HG02852 (cell line): Measurements from ENCODE around the gene AMBP.

ENCODE experiments used
- ATAC-seq: cut with Tn5 transposase; IDR thresholded peaks from one replicate; pipeline ENCODE4 v1.9.1; 2021; ENCODE audit warnings: mild to moderate bottlenecking, moderate library complexity; ENCODE audit not compliant: unreplicated experiment

AMBP gene

DNA sequence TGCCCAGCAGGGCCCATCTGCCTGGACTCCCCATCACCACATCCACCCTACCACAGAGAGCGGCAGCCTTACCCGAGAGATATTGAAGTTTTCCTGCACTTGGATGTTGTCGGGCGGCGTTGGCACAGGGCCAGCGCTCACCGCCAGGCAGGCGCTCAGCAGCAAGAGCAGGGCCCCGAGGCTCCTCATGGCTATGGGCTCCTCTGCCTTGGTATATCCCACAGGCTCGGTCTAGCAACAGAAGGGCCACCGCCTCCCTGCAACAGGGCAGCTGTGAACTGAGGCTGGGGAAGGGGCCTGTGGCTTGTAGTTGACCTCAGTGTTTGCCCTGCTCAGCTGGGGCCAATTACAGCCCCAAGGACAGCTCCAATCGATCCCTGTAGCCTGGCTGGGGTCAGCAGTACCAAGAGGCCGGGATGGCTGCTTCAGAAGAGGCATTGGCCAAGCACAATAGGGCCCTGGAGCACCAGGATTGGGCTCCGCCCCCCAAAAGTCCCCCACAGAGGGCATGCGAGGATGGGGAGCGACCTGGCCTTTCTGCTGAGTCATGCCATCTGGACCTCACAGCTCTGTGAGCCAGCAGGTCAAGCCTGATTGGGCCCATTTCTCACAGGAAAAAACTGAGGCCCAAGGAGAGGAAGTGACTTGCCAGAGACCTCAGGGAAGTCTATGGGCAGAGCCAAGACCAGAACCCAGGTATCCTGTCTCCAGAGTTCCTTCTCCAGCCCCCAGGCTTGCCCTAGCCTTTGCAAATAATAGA, at the start of gene AMBP:
TSS of gene AMBP (minus strand) at position 280 of the 760 bp plus-strand sequence. CDS start at position 189, 91 bp downstream.
- ATAC-seq = no peak

DNA sequence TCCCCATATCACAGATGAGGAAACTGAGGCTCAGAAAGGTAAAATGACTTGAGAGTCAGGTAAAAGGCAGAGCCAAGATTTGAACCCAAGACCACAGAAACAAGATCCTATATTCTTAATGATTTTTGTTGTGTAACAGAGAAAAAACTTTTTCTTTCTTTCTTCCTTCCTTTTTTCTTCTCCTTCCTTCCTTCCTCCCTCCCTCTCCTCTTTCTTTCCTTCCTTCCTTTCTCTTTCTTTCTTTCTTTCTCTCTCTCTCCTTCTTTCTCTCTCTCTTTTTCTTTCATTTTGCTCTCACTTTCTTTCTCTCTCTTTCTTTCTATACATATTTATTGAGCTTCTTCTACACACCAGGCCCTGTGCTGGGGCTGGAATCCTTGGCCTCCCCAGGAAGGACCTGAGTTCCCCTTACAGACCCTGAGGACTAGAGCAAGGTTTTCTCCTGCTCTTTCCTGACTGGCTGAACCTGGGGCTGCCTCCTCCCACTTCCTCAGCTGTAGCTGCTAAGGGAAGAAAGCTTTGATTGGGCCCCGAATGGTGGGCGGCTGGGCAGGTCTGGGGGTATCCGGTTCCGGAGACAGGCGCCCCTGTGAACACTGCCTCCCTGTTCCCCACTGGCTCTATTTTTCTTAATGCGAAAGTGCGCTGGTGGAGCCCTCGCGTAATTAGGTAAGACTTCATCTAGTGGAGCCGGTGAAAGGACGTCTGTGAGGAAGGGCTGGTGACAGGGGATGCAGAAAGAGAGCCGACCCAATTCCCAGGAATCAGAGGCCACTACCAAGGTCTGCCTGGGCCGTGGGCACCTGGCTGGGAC, 48.4 kb upstream of the AMBP start:
- no peak for ATAC-seq

DNA sequence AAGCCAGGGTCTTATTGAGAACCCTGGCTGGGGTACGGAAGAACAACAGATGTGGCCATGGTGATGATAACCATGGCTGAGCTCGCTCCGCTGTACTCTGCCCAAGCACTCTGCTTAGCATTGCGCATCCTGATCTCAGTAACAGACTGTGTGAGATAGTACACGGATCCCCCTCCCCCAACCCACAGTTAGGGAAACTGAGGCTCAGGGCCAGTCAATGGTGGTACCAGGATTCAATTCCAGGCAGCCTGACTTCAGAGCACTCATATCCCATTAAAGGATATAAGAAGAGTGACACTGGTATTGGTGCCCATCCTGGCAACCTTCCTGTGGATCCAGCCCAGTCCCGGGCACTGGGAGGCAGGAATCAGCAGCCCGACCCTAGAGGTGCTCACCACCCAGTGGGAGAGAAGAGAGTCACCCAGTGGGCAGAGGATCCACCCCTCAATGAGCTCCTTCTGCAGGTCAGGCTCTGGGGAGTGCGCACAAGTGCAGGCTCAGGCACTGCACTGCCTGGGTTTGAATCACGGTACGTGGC, 47.4 kb upstream of the AMBP start:
- ATAC-seq = no peak

DNA sequence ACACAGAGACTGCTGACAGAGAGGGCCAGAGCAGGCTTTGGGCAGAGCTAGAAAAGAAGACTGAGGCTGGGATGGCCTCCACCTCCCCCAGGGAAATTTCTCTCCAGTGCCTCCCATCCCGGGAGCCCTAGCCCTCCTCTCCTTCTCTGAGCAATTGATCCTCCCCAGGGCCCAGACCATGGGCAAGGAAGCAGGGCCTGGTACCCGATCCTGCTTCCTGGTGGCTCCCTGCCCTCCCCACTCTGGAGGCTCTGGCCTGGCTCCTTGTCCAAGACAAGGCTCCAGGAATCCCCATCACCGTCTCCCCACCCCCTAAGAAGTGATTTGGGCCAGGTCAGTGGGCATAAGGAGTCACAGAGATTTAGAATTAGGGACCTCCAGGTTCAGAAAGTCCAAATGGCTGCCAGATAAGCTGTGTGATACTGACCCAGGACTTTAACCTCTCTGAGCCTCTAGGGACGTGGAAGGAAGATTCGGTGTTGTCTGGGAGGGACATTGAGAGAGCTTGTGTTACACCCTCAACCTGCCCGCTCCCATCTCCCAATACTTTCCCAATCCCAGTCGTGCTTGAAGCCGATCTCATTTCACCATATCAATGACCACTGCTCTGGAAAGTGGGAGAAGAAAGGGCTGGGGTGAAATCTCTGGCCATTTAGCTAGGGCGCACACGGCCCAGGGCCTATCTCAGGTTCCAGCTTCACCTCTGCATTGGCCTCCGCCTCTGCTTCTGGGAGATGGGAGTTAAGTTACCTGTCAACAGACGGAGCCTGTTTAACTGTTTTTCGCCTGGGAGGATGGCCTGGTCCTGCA, 46.8 kb upstream of the AMBP start:
- ATAC-seq = no peak

DNA sequence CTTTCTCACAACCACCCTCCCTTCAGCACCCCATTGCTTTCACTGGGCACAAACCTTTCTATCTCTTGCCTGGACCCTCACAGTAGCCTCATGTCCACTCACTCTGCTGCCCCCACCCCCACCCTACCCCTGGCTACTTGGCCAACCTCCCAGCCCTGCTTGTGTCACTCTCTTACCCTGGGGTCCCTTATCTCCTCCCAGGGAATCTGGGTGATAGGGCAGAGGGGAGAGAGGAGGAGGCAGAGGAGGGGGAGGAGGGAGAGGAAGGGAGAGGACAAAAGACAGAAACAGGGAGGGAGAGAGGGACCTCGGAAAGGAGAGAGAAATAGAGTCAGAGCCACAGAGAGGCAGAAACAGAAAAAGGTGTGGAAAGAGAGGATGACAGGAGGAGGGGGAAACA, 46.0 kb upstream of the AMBP start:
- ATAC-seq = no peak

DNA sequence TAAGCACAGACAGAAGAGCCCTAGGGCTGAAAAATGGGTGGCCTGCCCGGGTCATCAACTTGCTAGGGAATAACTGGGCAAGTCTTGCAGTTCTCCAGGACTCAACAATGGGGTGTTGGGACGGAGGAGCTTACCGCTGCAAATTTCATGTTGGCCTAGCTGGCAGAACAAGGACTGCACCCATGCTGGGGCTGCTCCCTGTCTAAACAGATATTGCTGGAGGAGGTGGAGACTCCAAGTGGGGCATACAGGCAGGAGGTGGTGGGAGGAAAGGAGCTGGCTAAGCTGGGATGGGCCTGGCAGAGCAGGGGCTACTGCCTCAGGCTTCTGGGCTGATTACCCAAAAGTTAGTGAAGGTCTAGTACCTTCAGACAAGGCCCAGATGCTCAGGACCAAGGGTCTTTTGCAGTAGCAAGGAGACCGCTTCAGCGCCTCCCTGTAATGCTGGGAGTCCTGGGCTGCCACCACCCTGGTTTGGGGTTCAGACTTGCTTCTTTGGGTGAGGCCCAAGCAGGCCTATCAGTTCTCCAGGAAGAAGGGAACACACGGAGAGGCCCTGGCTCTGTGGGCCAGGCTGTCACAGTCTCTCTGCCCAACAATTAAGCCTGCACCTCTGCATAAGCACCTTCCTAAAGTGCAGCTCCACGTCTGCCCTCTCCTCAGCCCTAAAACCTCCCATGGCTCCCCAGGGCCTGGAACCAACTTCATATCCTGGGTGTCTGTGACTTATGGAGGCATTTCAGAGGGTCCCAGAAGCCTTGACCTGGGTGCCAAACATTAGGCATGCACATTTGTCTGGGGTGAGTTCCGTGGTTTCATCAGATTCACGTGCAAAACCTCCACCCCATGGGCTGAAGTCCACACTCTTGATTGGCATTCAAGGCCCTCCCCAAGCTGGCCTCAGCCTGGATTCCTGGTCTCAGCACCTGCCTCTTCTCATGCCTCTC, 45.2 kb upstream of the AMBP start:
- no peak for ATAC-seq

DNA sequence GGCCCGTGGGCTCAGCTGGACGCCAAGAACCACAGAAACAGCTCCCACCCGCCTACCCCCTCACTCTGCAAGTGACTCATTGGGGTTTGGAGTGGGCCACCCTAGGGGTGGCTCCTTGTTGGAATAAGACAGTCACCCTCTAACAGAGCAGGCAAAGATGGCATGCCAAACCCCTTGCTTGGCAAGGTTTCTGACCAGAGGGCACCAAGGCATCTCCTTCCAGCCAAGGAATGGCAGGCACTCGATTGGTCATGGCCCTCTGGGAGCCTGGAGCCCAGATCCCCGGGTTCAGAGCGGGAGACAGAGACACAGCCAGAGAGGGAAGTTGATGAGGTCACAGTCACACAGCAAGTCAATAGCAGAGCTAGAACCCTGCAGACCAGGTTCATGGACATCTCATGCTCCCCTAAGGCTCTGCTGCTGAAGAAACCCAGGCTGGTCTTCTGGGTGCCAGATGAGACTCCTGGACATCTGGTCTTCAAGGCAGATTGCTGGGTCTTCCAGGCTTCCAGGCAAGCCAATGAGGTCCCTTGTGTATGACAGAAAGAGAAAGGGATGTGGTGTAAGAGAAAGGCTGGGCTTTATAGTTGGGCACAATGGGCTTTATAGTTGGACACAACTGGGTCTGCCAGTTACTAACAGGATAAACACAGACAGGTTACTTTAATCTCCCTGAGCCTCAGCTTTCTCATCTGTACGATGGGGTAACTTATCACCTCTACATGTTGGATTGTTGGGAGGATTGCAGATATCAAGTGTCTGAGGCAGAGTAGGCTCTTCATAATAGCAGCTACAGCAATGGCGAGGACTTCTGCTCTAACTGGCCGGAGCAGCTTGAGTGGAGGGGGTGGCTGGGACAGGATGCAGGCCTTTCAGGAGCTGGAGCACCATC, 44.3 kb upstream of the AMBP start:
- no peak for ATAC-seq

DNA sequence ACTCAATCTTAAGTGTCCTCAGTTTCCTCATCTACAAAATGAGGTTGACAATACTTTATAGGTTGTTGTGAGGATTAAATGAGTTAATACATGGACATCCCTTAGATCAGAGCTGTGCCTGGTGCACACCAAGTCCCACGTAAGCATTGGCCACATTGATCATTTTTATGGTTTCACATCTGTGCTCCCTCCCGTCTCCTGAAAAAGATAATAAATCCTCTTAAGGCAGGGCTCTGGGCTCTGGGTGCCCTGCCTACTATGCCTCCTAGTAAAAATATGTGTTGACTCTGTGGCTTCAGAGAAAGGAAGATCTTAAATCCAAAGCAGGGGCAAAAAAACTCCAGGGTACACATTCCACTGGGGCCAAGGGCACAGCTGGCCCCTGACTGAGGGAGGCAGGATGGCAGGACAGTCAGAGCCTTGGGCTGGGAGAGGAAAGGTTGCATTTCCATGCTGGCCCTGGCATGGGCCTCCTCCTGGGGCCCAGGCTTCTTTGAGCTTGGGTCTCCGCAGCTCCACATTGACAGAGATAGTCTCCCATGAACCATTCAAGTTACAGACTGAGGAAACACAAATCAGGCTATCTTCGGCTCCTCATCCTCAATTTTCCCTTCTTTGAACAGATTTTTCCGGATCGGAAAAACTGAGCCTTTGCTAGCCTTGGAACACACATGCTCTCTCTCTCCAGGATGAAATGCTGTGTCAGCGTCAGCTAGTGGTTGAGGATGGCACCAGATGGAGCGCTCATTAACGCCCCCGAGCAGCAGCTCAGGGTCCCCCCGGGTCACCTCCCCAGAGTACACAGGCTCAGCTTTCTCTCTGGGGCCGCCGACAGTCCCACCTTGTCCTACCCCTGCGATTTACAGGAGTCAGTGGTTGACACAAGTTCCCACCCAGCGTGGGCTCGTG, 43.4 kb upstream of the AMBP start:
- ATAC-seq = no peak

DNA sequence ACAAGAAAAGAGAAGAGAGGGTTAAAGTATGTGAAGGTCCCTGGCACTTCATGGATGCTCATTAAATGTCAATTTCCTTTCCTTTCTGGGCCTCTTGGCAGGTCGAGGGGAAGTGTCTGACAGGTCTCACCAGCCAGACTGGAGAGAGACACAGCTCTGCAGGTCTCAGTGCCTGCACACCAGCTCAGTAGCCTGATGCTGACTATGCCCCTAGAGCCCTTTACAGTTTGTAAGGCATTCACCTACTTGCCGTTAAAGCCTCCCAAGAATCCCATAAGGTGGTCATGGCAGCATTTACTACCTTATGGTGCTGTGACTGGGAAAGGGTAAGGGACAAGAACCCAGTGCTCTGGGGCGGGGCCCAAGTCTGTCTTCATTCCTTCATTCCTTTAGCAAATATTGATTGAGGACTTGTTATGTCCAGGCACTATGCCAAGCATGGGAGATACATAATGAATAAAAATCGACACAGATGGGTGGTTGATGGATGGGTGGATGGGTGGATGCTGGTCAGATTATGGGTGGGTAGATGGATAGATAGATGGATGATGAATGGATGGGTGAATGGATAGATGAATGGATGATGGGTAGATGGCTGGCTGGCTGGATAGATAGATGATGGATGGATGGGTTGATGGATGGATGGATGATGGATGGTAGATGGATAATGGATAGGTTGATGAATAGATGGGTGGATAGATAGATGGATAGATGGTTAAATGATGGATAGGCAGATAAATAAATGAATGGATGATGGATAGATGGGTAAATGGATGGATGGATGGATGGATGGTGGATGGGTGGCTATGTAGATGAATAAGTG, 42.3 kb upstream of the AMBP start:
- ATAC-seq = no peak

DNA sequence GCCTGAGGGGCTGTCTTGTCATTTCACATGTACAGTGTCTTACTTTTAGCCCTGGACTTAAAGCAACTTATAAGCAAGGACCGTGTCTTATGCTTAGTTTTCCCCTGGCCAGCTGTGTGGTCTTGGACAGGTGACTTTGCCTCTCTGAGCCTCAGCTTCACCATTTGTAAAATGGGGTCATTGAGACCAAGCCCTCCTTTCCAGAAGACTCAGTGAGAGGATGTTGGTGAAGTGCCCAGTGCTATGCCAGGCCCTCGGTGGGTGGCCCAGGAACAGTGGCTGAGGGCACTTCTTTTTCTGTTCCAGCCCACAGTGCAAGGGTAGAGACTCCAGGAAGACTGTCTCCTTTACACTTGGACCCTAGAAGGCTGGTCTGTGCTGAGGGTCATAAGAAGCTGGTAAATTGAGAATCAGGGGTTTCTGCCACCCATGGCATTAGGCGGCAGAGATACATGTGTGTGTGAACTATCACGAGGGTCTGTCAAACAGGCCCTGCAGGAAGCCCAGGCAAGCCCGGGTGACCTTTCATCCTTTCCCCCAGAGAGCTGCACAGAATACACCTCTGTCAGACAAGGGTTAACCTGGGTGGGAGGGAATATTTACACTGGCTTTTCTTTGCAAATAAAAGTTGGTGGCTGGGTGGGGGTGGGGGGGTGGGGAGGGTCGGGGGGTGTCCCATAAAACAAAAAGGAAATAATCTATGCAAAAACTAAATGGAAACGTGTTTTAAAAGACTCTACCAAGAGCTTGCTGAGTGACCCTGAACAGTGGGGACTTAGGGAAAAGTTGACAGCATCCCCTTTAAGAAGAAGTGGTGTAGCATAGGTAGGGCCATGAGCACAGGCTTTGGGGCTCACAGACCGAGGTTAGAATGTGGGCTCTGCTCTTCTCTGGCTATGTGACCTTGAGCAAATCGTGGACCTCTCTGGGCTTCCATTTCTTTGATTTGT, 41.4 kb upstream of the AMBP start:
- ATAC-seq = no peak

DNA sequence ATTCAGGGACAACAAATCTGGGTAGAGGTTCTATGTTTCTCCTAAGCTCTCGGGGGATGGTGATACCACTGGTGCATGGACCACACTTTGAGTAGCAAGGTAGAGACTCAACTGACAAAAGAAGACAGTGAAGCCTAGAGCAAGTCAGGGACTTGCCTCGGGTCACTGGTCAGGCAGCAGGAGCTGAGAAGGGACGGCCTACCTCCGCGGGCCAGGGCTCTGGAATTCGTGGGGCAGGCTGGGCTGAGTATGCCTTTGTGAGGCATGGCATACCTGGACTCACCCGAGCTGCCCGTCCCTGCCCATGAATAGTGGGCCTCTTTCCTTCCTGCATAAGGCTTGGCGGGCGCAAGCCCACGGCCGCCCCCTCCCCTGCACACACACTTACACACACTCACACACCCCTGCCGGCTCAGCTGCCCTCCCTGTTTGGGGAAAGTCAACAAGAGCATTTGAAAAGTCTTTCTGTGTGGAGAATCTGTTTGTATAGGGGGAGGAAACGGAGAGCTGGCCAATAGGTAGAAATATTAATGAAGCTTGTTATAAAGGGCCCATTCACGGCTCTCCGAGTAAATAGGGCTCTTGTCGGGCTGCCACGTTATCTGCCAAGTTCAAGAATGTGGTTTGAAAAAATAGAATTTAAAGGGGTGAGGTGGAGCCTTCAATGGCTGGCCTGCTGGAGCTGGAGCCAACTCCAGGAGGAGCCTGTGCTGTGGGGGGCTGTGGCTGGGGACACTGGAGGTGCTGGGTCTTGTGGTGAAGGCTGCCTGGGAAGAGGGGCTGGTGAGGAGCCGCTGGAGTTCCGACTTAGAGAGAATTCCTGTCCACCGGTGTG, 40.1 kb upstream of the AMBP start:
- no peak for ATAC-seq

DNA sequence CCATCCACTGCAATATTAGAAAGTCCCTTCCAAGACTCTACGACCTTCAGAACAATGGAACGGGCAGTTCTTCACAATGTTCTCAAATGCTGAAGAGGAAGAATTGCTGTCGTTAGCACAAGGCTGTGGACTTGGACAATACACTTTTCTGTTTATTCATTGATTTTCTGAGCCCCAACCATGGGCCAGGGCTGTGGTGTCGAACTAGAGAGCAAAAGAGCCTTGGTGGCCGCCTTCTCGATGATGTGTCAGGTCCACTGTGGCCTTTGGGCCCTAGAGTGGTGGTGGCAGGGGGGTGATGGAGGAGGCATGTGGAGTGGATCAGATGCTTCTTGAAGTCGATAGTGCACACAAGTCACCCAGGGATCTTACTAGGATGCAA, 39.5 kb upstream of the AMBP start:
- ATAC-seq = no peak

DNA sequence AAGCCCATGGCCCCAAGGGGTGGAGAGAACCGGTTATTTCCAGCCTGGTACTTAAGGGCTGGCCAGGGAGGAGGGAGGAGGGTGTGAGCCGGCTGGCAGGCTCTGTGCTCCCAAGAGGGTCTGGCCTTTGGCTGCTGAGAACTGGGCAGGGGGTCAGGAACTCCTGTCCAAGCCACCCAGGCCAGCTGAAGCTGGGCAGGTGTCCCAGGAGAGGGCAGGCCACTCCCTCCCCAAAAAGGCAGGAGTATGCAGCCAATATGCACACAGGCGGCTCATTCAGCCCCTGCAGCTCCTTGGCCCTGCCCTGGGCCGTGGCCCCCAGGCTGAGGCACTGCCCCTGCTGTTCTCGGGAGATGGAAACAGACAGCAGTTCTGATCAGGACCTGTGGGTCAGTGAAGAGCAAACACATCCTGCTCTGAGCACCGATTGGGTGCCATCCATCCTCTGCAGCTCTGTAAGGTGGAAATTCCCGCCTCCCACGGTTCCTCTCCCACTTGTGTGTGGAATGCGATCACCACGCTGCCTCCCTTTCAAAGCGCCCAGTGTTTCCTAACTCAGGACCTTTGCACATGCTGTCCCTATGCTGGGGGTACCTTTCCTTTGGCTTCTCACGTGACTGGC, 38.1 kb upstream of the AMBP start:
- no peak for ATAC-seq

DNA sequence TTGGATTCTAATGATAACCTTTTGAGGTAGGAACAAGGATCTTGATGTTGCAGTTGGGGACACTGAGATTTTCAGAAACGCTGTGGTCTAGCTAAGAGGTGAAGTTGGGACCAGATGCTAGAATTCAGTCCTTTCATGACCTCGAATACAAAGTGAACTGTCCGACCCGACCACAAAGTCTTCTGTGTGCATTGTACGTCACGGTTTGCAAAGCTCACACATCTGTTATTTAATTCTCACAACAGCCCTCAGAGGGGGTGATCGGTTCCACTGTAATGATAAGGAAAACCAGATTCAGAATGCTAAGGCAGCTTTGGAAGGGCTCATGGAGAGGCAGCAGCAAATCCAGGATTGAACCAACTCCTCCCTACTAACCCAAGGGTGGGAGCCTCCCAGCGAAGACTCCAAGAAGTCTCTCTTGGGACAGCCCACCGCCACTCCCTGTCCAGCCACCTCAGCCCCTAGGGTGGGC, 37.6 kb upstream of the AMBP start:
- ATAC-seq = no peak

DNA sequence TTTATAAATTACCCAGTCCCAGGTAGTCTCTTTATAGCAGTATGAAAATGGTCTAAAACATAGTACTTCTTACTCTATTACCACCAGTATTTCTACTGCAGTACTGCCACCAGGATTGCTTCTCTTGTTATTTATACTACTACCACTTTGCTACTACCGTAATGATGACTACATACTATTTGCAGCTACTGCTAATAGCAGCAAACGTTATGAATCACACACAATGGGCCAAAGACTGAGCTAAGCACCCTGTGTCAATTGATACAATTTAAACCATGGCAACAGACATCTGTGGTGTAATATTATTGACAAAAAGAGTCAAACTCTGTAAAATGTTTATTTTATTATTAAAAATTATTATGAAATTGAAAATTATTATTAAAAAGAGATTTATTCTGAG, 36.3 kb upstream of the AMBP start:
- no peak for ATAC-seq
